ENCODE measurements around the gene APCDD1.

The APCDD1 gene

GRCh38 chr18:10465174-10465939 is 10.9 kb downstream of the APCDD1 start:
- no peak for DNase-seq (ENCODE audit: low read depth)
- H3K4me3 ChIP-seq (ENCODE audit: low read depth, low read length) = no peak overlapping the region
- TF ChIP-seq CTCF (IDR thresholded peaks at IDR 0.05; ENCODE audit: low read depth, low read length, missing control alignments) = no peak

- no peak for DNase-seq (ENCODE audit: low read depth)
- TF ChIP-seq CTCF (IDR thresholded peaks at IDR 0.05; ENCODE audit: low read depth, low read length, missing control alignments) = no peak
- H3K4me3 ChIP-seq (ENCODE audit: low read depth, low read length) = no peak overlapping the region
These were observed 16.0 kb downstream of the APCDD1 start for GRCh38 chr18:10470429-10470828.

GRCh38 chr18:10471574-10471973 is 17.1 kb downstream of the APCDD1 start:
- TF ChIP-seq CTCF (IDR thresholded peaks at IDR 0.05; ENCODE audit: low read depth, low read length, missing control alignments) = no peak
- no peak for DNase-seq (ENCODE audit: low read depth)
- H3K4me3 ChIP-seq (ENCODE audit: low read depth, low read length) = no peak overlapping the region

GRCh38 chr18:10473132-10473531 is 18.7 kb downstream of the APCDD1 start:
- TF ChIP-seq CTCF (IDR thresholded peaks at IDR 0.05; ENCODE audit: low read depth, low read length, missing control alignments) = no peak
- DNase-seq (ENCODE audit: low read depth) = no peak
- H3K4me3 ChIP-seq (ENCODE audit: low read depth, low read length) = no peak overlapping the region

GRCh38 chr18:10474309-10474708 is 19.9 kb downstream of the APCDD1 start:
- DNase-seq (ENCODE audit: low read depth) = no peak
- no peak for TF ChIP-seq CTCF (IDR thresholded peaks at IDR 0.05; ENCODE audit: low read depth, low read length, missing control alignments)
- H3K4me3 ChIP-seq (ENCODE audit: low read depth, low read length) = no peak overlapping the region

- no peak overlapping the region for H3K4me3 ChIP-seq (ENCODE audit: low read depth, low read length)
- DNase-seq (ENCODE audit: low read depth) = no peak
- TF ChIP-seq CTCF (IDR thresholded peaks at IDR 0.05; ENCODE audit: low read depth, low read length, missing control alignments) = no peak
These were observed 20.8 kb downstream of the APCDD1 start for GRCh38 chr18:10475276-10475653.

GRCh38 chr18:10475654-10476291 is 21.3 kb downstream of the APCDD1 start:
- H3K4me3 ChIP-seq (ENCODE audit: low read depth, low read length) = no peak overlapping the region

More at GRCh38 chr18:10475654-10476291, 21.3 kb downstream of the APCDD1 start:
- DNase-seq (ENCODE audit: low read depth) = no peak
- TF ChIP-seq CTCF (IDR thresholded peaks at IDR 0.05; ENCODE audit: low read depth, low read length, missing control alignments) = no peak

Data from GM12864 (cell line).